Dedifferentiated amniotic fluid mesenchymal stem cell (primary cell): ENCODE data around the gene CAB39L.

Experiments
- DNase-seq: peaks from one replicate; pipeline ENCODE4 v3.0.0-alpha.2; 2016; ENCODE audit errors: extremely low spot score

Gene CAB39L

GRCh38 chr13:49288458-49288857 lies 155.4 kb downstream of the CAB39L start:
- no peak for DNase-seq

DNA sequence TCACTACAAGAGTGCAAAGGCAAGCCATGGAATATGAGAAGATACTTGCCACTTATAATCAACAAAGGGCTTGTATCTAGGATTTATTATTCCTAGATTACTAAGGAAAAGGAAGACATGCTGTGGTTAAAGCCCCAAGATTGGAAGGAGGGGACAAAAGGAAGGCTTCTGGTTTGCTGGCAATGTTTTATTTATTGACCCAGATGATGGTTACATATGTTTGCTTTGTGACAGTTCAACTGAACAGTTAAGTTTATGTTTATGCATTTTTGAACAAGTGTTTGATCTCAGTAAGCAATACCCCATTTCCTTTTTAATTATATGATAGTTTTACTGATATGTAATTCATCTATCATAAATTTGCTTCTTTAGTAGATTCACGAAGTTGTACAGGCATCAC lies 155.9 kb downstream of the CAB39L start:
- DNase-seq = no peak

DNA sequence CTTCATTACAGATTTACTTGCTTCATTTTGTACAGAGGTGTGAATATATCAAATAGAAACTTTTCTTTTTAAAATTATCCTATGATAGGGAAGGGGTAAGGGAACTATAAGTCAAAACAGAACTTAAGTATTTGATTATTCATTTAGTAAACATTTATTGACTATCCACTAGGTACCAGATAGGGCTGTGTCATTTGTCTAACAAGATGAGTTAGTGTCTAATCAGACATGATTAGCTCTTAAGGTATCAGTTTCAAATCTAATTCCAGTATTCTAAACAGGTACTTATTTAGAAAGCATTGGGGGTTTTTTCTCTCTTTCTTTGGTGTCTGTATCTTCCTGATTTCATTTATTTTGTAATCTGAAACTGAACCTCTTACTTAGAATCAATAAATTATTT lies 164.0 kb downstream of the CAB39L start:
- no peak for DNase-seq

GRCh38 chr13:49279112-49279511 lies 164.8 kb downstream of the CAB39L start:
- DNase-seq = no peak

GRCh38 chr13:49278211-49278610 lies 165.7 kb downstream of the CAB39L start:
- DNase-seq = no peak

- no peak for DNase-seq
These were observed 171.6 kb downstream of the CAB39L start for GRCh38 chr13:49272296-49272695.

DNA sequence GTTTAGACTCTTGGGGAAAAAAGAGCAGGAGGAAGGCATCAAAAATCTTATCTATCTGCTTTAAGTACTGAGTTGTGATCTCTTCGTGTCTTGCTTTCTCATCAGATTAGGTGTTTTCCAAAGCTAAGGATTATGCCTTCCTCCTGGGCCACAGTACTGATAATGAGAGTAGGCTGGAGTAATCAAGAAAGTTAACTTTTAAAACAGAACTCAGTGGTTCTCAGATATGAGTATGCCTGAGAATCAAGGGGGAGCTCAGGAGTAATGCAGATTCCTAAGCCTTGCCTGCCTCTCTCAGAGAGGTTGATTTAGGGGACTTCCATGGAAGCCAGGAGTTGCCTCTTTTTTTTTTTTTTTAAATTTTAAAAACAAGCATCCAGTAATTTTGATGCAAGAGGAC lies 172.6 kb downstream of the CAB39L start:
- no peak for DNase-seq

GRCh38 chr13:49265822-49266221 lies 178.0 kb downstream of the CAB39L start:
- DNase-seq = peak; percentile 64

DNA sequence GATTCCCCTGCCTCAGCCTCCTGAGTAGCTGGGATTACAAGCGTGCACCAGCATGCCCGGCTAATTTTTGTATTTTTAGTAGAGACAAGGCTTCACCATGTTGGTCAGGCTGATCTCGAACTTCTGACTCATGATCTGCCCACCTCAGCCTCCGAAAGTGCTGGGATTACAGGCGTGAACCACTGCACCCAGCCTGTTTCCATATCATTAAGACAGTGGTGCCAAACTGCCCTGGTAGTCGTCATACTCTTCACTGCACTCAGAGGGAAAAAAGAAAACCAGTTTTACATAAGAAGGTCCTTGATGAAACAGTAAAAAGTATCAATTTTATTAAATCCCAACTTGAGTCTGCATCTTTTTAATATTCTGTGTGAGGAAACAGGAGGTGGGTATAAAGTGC lies 181.2 kb downstream of the CAB39L start:
- no peak for DNase-seq

DNA sequence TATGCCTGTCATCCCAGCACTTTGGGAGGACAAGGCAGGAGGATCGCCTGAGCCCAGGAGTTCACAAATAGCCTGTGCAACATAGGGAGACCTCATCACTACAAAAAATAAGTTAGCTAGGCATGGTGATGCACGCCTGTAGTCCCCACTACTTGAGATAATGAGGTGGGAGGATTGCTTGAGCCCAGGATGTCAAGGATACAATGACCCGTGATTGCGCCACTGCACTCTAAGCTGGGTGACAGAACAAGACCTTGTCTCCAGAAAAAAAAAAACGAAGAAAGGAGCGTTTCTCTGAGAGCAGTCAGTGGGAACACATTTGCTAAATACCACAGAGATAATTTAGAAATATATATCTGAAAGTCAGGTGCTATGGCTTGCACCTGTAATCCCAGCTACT lies 184.3 kb downstream of the CAB39L start:
- DNase-seq = no peak
